GM19395 (cell line): Measurements from ENCODE around the gene BABAM2.

Experiments used
- ATAC-seq: cut with Tn5 transposase; IDR thresholded peaks from one replicate; pipeline ENCODE4 v1.9.1; 2021; ENCODE audit warnings: mild to moderate bottlenecking, moderate library complexity; ENCODE audit not compliant: unreplicated experiment

The BABAM2 gene

DNA sequence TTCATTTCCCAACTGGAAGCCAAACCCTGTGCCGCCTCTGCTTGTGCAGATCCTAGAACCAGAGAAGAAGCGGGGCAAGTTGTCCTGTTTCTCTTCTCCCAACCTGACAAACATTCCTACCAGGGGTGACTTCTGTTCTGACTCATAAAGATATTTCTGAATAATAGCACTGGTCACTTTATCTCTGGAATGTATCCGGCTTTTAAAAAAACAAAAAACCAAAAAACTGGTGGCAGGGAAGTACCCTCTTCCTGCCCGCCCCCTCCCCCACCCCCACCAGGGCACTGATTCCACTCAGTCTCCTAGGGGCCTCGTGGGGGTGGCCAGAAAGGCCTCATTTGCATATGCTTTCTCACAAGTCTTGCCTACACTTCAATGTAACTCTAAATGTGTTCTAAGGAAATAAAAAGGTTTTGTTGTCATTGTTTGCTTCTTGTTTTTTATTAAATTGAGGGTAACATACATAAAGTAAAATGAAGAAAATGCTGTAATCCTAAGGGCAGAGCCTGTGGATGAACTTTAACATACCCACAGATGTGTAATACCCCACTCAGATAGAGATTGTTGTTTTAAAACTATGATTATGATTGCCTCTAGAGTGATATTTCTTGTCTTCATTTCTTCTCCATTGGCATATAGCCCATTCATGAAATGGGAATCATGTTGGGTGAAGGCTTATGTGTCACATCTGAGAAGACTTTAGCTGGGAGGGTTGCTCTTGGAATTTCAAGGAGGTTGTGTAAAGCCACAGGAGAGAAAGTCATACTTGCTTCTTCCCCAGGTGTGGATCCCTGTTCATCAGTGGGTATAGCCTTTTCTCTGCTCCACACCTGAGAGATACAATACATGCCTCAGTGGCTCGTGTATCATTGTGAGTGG lies 496.8 kb downstream of the BABAM2 start:
- no peak for ATAC-seq
